HEK293T (cell line): ENCODE data around the gene PLRG1.

Experiments used
- CTCF ChIA-PET: fragments of 350-600 bp; formaldehyde crosslinking; extraction: SDS; loops from one replicate; lab custom pipeline; 2021; ENCODE audit warnings: antibody characterized with exemption, inconsistent platforms; lab: Yijun Ruan, JAX
- POLR2A ChIA-PET: fragments of 350-600 bp; formaldehyde crosslinking; extraction: SDS; loops from one replicate; lab custom pipeline; 2020; ENCODE audit warnings: antibody characterized with exemption, inconsistent platforms; lab: Yijun Ruan, JAX
- DNase-seq: peaks from one replicate; pipeline ENCODE4 v3.0.0; 2012; ENCODE audit warnings: mixed read lengths; ENCODE audit errors: extremely low spot score
- ARNT ChIP-seq: fragments of 450-650 bp; IDR thresholded peaks from 2 replicates; pipeline ENCODE4 v1.6.1; 2017; ENCODE audit warnings: mild to moderate bottlenecking
- BHLHE40 ChIP-seq: fragments of 450-650 bp; IDR thresholded peaks from 2 replicates; pipeline ENCODE4 v1.6.1; 2016; ENCODE audit warnings: mild to moderate bottlenecking, moderate library complexity, borderline replicate concordance
- CTBP1 ChIP-seq: fragments of 450-650 bp; IDR thresholded peaks from 2 replicates; pipeline ENCODE4 v1.6.1; 2016; ENCODE audit warnings: borderline replicate concordance
- ELF4 ChIP-seq: fragments of 450-650 bp; IDR thresholded peaks from 2 replicates; pipeline ENCODE4 v1.6.1; 2017; ENCODE audit warnings: antibody characterized with exemption
- FOXA1 ChIP-seq: fragments of 450-650 bp; IDR thresholded peaks from 2 replicates; pipeline ENCODE4 v1.6.1; 2016; ENCODE audit warnings: mild to moderate bottlenecking
- FOXK2 ChIP-seq: fragments of 450-650 bp; IDR thresholded peaks from 2 replicates; pipeline ENCODE4 v1.6.1; 2016; ENCODE audit warnings: mild to moderate bottlenecking
- FOXM1 ChIP-seq: fragments of 450-650 bp; IDR thresholded peaks from 2 replicates; pipeline ENCODE4 v1.6.1; 2017; ENCODE audit warnings: mild to moderate bottlenecking, borderline replicate concordance
- HDGF ChIP-seq: fragments of 450-650 bp; IDR thresholded peaks from 2 replicates; pipeline ENCODE4 v1.6.1; 2017; ENCODE audit warnings: antibody characterized with exemption, borderline replicate concordance
- L3MBTL2 ChIP-seq: fragments of 450-650 bp; conservative IDR thresholded peaks from 2 replicates; pipeline ENCODE4 v1.6.1; 2016; ENCODE audit warnings: mild to moderate bottlenecking
- LEF1 ChIP-seq: fragments of 450-650 bp; IDR thresholded peaks from 2 replicates; pipeline ENCODE4 v1.6.1; 2017; ENCODE audit warnings: mild to moderate bottlenecking, borderline replicate concordance
- NFRKB ChIP-seq: fragments of 450-650 bp; IDR thresholded peaks from 2 replicates; pipeline ENCODE4 v1.6.1; 2016; ENCODE audit warnings: mild to moderate bottlenecking, moderate library complexity
- PKNOX1 ChIP-seq: fragments of 450-650 bp; IDR thresholded peaks from 2 replicates; pipeline ENCODE4 v1.6.1; 2016
- SP1 ChIP-seq: fragments of 450-650 bp; IDR thresholded peaks from 2 replicates; pipeline ENCODE4 v1.6.1; 2017
- SUZ12 ChIP-seq: fragments of 450-650 bp; IDR thresholded peaks from 2 replicates; pipeline ENCODE4 v1.6.1; 2016; ENCODE audit warnings: mild to moderate bottlenecking
- TARDBP ChIP-seq: fragments of 450-650 bp; IDR thresholded peaks from 2 replicates; pipeline ENCODE4 v1.6.1; 2016
- ZNF384 ChIP-seq: fragments of 450-650 bp; IDR thresholded peaks from 2 replicates; pipeline ENCODE4 v1.6.1; 2016

The PLRG1 gene

GRCh38 chr4:154584259-154584658, 34.1 kb upstream of the PLRG1 start:
- no peak for TF ChIP-seq FOXK2
- TF ChIP-seq SP1: no peak
- no peak for DNase-seq
- ChIA-PET CTCF (interaction anchor here (0.6 kb wide), 1 partner anchor 10 kb away, joined by 3 read pairs; no protein-coding TSS in a partner anchor), POLR2A (interaction anchor here (1.9 kb wide), 1 partner anchor 34 kb away, joined by 7 read pairs; the partner anchor contains the start of gene PLRG1)

GRCh38 chr4:154583677-154584076, 33.5 kb upstream of the PLRG1 start:
- ChIA-PET CTCF (interaction anchor here (0.6 kb wide), 1 partner anchor 11 kb away, joined by 3 read pairs; no protein-coding TSS in a partner anchor), POLR2A (no interaction called here)
- DNase-seq: no peak
- no peak for TF ChIP-seq ZNF384

- ChIA-PET POLR2A (no interaction called here), CTCF (no interaction called here)
- DNase-seq: no peak
- TF ChIP-seq ARNT: no peak
- no peak for TF ChIP-seq L3MBTL2
Measured at GRCh38 chr4:154583230-154583629, 33.0 kb upstream of the PLRG1 start.

GRCh38 chr4:154582723-154583122, 32.5 kb upstream of the PLRG1 start:
- ChIA-PET CTCF (no interaction called here), POLR2A (no interaction called here)
- no peak for DNase-seq
- TF ChIP-seq NFRKB (no peak), SUZ12 (no peak), FOXK2 (no peak), ELF4 (no peak), ARNT (no peak), HDGF (no peak), ZNF384 (no peak), BHLHE40 (no peak), L3MBTL2 (no peak), FOXA1 (no peak)

- CTCF ChIA-PET: no interaction called here
- POLR2A ChIA-PET: no interaction called here
- DNase-seq: no peak
- TF ChIP-seq ARNT: no peak
- no peak for TF ChIP-seq PKNOX1
- no peak for TF ChIP-seq LEF1
- no peak for TF ChIP-seq SP1
- no peak for TF ChIP-seq CTBP1
- no peak for TF ChIP-seq FOXM1
- TF ChIP-seq SUZ12: no peak
- no peak for TF ChIP-seq TARDBP
- TF ChIP-seq HDGF: no peak
- TF ChIP-seq ELF4: no peak
- TF ChIP-seq FOXK2: no peak
- TF ChIP-seq NFRKB: no peak
Measured at GRCh38 chr4:154579927-154580326, 29.7 kb upstream of the PLRG1 start.

- no peak for DNase-seq
- no peak for TF ChIP-seq FOXM1
- no peak for TF ChIP-seq HDGF
- CTCF ChIA-PET: no interaction called here
- POLR2A ChIA-PET: no interaction called here
Measured at GRCh38 chr4:154578919-154579318, 28.7 kb upstream of the PLRG1 start.

GRCh38 chr4:154577324-154577723, 27.1 kb upstream of the PLRG1 start:
- ChIA-PET CTCF (interaction anchor here (0.8 kb wide), 1 partner anchor 41 kb away, joined by 3 read pairs; no protein-coding TSS in a partner anchor), POLR2A (interaction anchor here (0.7 kb wide), 1 partner anchor 27 kb away, joined by 3 read pairs; the partner anchor contains the start of gene PLRG1)
- no peak for TF ChIP-seq SUZ12
- no peak for TF ChIP-seq ARNT
- no peak for TF ChIP-seq ZNF384
- TF ChIP-seq TARDBP: no peak
- TF ChIP-seq BHLHE40: no peak
- TF ChIP-seq HDGF: no peak
- no peak for TF ChIP-seq CTBP1
- TF ChIP-seq LEF1: no peak
- TF ChIP-seq FOXA1: no peak
- no peak for TF ChIP-seq NFRKB
- TF ChIP-seq FOXK2: no peak
- no peak for TF ChIP-seq L3MBTL2
- no peak for TF ChIP-seq ELF4
- no peak for TF ChIP-seq SP1
- no peak for TF ChIP-seq PKNOX1
- TF ChIP-seq FOXM1: no peak
- DNase-seq: no peak

GRCh38 chr4:154574311-154574710, 24.1 kb upstream of the PLRG1 start:
- ChIA-PET CTCF (interaction anchor here (1.1 kb wide), 1 partner anchor 15 kb away, joined by 4 read pairs; no protein-coding TSS in a partner anchor), POLR2A (no interaction called here)
- DNase-seq: no peak
- TF ChIP-seq FOXK2: no peak
- TF ChIP-seq ELF4: no peak
- no peak for TF ChIP-seq ZNF384
- no peak for TF ChIP-seq L3MBTL2
- no peak for TF ChIP-seq PKNOX1
- TF ChIP-seq SUZ12: no peak
- no peak for TF ChIP-seq TARDBP
- TF ChIP-seq HDGF: no peak
- TF ChIP-seq FOXA1: no peak
- TF ChIP-seq SP1: no peak
- no peak for TF ChIP-seq NFRKB
- TF ChIP-seq FOXM1: no peak
- TF ChIP-seq LEF1: no peak
- no peak for TF ChIP-seq ARNT
- no peak for TF ChIP-seq BHLHE40
- no peak for TF ChIP-seq CTBP1
